ENCODE results near the gene RPS2. TPM values are rescaled to one million over a fixed set of nuclear protein-coding genes. Genes with fewer than 3 reads are reported as not detected.
A peak's percentile ranks its signal among the peaks of the same experiment; 100 is the strongest.

The RPS2 gene
- total RNA-seq, 2 experiments from 2014 or later = 3,604 to 3,755 TPM

- CTCF ChIA-PET = no interaction called here
- H3K4me1 Mint-ChIP-seq (ENCODE audit: low read depth) = no peaks in the 10 kb centered on the region
- ATAC-seq (ENCODE audit: poor library complexity) = no peak
- intact Hi-C loops (cut with DNase I, micrococcal nuclease) = no loop called here
- H3K27ac ChIP-seq (ENCODE audit: low read depth in 1 of 2, low read length in 2 of 2) = no peak overlapping the region
- no peak overlapping the region for H3K4me3 ChIP-seq (ENCODE audit: low read length)
- no peaks in the 10 kb centered on the region for H3K27me3 ChIP-seq (ENCODE audit: control insufficient read depth in 1 of 2, insufficient read depth in 2 of 2, low read length in 2 of 2)
- TF ChIP-seq, protein P1, sequence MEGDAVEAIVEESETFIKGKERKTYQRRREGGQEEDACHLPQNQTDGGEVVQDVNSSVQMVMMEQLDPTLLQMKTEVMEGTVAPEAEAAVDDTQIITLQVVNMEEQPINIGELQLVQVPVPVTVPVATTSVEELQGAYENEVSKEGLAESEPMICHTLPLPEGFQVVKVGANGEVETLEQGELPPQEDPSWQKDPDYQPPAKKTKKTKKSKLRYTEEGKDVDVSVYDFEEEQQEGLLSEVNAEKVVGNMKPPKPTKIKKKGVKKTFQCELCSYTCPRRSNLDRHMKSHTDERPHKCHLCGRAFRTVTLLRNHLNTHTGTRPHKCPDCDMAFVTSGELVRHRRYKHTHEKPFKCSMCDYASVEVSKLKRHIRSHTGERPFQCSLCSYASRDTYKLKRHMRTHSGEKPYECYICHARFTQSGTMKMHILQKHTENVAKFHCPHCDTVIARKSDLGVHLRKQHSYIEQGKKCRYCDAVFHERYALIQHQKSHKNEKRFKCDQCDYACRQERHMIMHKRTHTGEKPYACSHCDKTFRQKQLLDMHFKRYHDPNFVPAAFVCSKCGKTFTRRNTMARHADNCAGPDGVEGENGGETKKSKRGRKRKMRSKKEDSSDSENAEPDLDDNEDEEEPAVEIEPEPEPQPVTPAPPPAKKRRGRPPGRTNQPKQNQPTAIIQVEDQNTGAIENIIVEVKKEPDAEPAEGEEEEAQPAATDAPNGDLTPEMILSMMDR (IDR thresholded peaks at IDR 0.05) = no peak
- no peaks in the 10 kb centered on the region for H3K36me3 ChIP-seq (ENCODE audit: insufficient read depth, low read length)
- no peak overlapping the region for H3K27ac Mint-ChIP-seq
- no peaks in the 10 kb centered on the region for H3K27me3 Mint-ChIP-seq
- no peaks in the 10 kb centered on the region for H3K9me3 Mint-ChIP-seq
- H3K36me3 Mint-ChIP-seq (ENCODE audit: low read depth) = no peaks in the 10 kb centered on the region
- H3K4me1 ChIP-seq (ENCODE audit: insufficient read depth, low read length) = peaks cover 11% of the 10 kb centered on the region
- no peak overlapping the region for H3K4me3 Mint-ChIP-seq
- POLR2A ChIA-PET = no interaction called here
- H3K9me3 ChIP-seq (ENCODE audit: control insufficient read depth in 1 of 2, insufficient read depth in 1 of 2, low read length in 2 of 2) = no peaks in the 10 kb centered on the region
- DNase-seq = no peak
These were observed 32.3 kb downstream of the RPS2 start for GRCh38 chr16:1932050-1933028.

- Histone ChIP-seq H3K36me3 (ENCODE audit: insufficient read depth, low read length) (no peaks in the 10 kb centered on the region), H3K27me3 (ENCODE audit: control insufficient read depth in 1 of 2, insufficient read depth in 2 of 2, low read length in 2 of 2) (no peaks in the 10 kb centered on the region), H3K4me1 (ENCODE audit: insufficient read depth, low read length) (peaks cover 11% of the 10 kb centered on the region), H3K4me3 (ENCODE audit: low read length) (no peak overlapping the region), H3K27ac (ENCODE audit: low read depth in 1 of 2, low read length in 2 of 2) (no peak overlapping the region), H3K9me3 (ENCODE audit: control insufficient read depth in 1 of 2, insufficient read depth in 1 of 2, low read length in 2 of 2) (no peaks in the 10 kb centered on the region)
- Mint-ChIP-seq H3K27ac (no peak overlapping the region), H3K4me1 (ENCODE audit: low read depth) (no peaks in the 10 kb centered on the region), H3K27me3 (no peaks in the 10 kb centered on the region), H3K36me3 (ENCODE audit: low read depth) (no peaks in the 10 kb centered on the region), H3K9me3 (no peaks in the 10 kb centered on the region), H3K4me3 (no peak overlapping the region)
- ChIA-PET CTCF (no interaction called here), POLR2A (no interaction called here)
- TF ChIP-seq, protein P1 (IDR thresholded peaks at IDR 0.05) = no peak
- no peak for ATAC-seq (ENCODE audit: poor library complexity)
- no peak for DNase-seq
- intact Hi-C loops (cut with DNase I, micrococcal nuclease) = no loop called here
These were observed 34.3 kb downstream of the RPS2 start for GRCh38 chr16:1930338-1930720.

GRCh38 chr16:1929578-1930337, 34.9 kb downstream of the RPS2 start:
- peaks cover 2% of the 10 kb centered on the region for H3K27me3 Mint-ChIP-seq
- no peaks in the 10 kb centered on the region for H3K9me3 Mint-ChIP-seq

More at GRCh38 chr16:1929578-1930337, 34.9 kb downstream of the RPS2 start:
- H3K9me3 ChIP-seq (ENCODE audit: control insufficient read depth in 1 of 2, insufficient read depth in 1 of 2, low read length in 2 of 2) = no peaks in the 10 kb centered on the region
- no peak overlapping the region for H3K27ac ChIP-seq (ENCODE audit: low read depth in 1 of 2, low read length in 2 of 2)
- DNase-seq = peak; percentile 79 to 96 (median 92)
- H3K36me3 Mint-ChIP-seq (ENCODE audit: low read depth) = no peaks in the 10 kb centered on the region
- H3K36me3 ChIP-seq (ENCODE audit: insufficient read depth, low read length) = no peaks in the 10 kb centered on the region
- peak; percentile 100 for ATAC-seq (ENCODE audit: poor library complexity)
- H3K4me1 Mint-ChIP-seq (ENCODE audit: low read depth) = no peaks in the 10 kb centered on the region
- no peak overlapping the region for H3K27ac Mint-ChIP-seq
- TF ChIP-seq, protein P1 (IDR thresholded peaks at IDR 0.05) = peak; percentile 94
- H3K27me3 ChIP-seq (ENCODE audit: control insufficient read depth in 1 of 2, insufficient read depth in 2 of 2, low read length in 2 of 2) = peaks cover 0 to under 1% of the 10 kb centered on the region in 2 experiments
- ChIA-PET POLR2A (interaction anchor here (1.0 to 1.5 kb wide), 2 partner anchors 147 to 225 kb away, joined by 3 to 8 read pairs; partner anchors contain the start of genes NUBP2, SPSB3 and TRAF7), CTCF (interaction anchor here (0.9 to 1.2 kb wide), 2 partner anchors 63 to 67 kb away, joined by 3 read pairs; no protein-coding TSS in a partner anchor)
- H3K4me3 Mint-ChIP-seq = peak overlapping the region; percentile 88
- peaks cover 11% of the 10 kb centered on the region for H3K4me1 ChIP-seq (ENCODE audit: insufficient read depth, low read length)
- intact Hi-C loops (cut with DNase I, micrococcal nuclease) = loop anchor here (1.0 to 2.0 kb wide), 4 partner anchors 66 to 157 kb away; partner anchors contain the start of genes EME2 (in 2 of the 2) and MRPS34 (in 2 of the 2)
- H3K4me3 ChIP-seq (ENCODE audit: low read length) = peak overlapping the region; percentile 42
